T follicular helper cell (primary cell): ENCODE data around the gene HSPB7.

ENCODE experiments used
- DNase-seq: peaks from one replicate; pipeline ENCODE4 v3.0.0-alpha.2; 2020; ENCODE audit warnings: low read depth

HSPB7 gene

DNA sequence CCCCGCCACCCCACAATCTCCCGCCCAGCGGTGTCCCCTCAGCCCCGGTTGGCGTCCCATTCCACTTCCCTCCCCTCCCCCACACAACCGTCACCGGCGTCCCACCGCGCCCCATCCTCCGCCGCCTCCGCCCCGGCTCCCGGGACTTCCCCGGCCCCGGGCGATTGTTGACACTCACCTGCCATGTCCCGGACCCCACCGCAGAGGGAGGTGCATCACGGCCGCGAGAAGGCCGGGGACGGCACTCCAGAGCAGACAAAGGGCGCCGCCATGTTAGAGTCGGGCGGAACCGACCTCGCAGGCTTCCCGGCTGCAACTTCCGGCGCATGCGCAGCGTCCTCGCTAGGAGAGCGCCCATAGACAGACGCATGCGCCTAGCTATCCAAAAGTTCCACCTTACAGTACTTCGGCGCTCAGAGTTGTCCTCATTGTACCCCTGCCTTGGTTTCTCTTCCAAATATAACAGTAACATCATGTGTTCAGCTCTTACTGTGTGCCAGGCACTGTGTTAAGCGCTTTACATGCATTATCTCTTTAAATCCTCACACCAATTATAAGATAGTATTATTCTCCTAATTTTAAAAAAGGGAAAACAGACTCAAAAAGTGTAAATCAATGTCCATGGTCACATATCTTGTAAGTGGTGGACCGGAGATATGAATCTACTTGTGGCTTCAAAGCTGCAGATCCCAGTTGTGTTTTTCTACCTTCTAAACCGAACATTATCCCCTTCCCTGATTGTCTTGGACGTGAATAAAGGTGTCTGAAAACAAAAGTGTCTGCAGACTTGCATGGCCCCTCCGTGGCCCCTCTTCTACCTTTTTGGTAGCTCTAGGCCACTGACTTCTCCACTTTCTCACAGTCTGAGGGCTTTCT is 41.8 kb downstream of the HSPB7 start, which contains the start of gene ZBTB17:
ZBTB17 (minus strand) TSS at position 297 of the 876 bp plus-strand sequence. CDS start 27,606 bp downstream, outside the sequence.
- DNase-seq, result peak; percentile 92

DNA sequence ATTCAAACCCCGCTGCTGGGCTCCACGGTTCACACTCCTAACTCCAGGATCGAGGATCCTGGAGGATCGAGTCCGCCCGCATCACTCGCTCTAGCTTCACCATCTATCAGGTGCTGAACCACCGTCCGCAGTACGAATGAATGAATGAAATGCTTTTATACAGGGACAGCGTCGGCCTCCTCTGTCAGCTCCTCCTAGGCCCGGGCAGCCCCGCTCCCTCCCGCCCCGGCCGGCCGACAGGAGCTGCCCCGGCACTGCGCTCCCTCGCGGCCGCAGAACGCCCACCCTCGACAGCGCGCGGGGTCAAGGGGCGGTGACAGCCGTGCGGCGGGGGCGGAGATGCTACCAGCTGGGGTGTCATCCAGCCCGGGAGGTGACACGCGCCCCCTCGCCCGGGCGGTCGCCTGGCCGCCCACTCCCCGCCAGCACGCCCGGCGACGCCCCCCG is 42.5 kb downstream of the HSPB7 start:
- peak; percentile 45 for DNase-seq

DNA sequence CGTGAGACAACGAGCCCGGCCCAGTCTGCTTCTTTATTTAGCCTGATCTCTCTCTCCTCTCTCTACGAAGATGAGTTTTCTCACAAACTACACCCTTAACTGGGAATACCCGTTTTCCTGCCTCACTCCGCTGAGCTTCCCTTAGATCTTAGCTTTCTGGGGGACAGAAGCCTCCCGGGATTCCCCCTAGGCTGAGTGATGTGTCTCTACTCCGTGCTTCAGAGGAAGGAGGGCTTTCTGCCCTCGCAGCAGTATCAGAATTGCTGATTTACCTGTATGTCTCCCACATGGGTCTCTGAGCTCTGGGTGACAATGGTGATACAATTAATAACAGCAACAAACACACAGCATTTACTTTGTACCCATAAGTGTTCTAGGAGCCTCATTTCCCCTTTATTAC is 43.0 kb downstream of the HSPB7 start:
- no peak for DNase-seq

- no peak for DNase-seq
These were observed 44.1 kb downstream of the HSPB7 start for GRCh38 chr1:15973772-15974171.

DNA sequence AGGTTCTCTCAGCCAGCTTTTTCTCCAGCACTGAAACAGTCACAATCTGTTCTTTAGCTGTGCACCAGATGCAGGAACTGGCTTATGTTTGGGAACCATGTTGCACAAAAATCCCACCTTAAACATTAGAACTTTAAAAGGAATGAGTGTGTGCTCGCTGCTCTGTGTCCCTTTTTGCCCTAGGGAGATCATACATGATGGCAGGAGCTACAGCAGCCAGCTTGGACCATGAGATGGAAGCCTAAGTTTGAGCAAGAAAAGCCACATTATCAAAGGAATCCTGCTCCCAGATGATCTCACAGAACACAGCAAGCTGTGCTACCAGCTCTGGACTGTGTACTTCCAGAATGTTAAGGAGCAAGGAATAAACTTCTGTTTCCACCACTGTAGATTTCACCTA is 45.4 kb downstream of the HSPB7 start:
- no peak for DNase-seq

- no peak for DNase-seq
These were observed 46.9 kb downstream of the HSPB7 start for GRCh38 chr1:15970911-15971310.

GRCh38 chr1:15969321-15969880 is 48.4 kb downstream of the HSPB7 start:
- DNase-seq, result no peak

- no peak for DNase-seq
These were observed 49.7 kb downstream of the HSPB7 start for GRCh38 chr1:15968172-15968571.

- no peak for DNase-seq
These were observed 50.9 kb downstream of the HSPB7 start for GRCh38 chr1:15966956-15967344.

DNA sequence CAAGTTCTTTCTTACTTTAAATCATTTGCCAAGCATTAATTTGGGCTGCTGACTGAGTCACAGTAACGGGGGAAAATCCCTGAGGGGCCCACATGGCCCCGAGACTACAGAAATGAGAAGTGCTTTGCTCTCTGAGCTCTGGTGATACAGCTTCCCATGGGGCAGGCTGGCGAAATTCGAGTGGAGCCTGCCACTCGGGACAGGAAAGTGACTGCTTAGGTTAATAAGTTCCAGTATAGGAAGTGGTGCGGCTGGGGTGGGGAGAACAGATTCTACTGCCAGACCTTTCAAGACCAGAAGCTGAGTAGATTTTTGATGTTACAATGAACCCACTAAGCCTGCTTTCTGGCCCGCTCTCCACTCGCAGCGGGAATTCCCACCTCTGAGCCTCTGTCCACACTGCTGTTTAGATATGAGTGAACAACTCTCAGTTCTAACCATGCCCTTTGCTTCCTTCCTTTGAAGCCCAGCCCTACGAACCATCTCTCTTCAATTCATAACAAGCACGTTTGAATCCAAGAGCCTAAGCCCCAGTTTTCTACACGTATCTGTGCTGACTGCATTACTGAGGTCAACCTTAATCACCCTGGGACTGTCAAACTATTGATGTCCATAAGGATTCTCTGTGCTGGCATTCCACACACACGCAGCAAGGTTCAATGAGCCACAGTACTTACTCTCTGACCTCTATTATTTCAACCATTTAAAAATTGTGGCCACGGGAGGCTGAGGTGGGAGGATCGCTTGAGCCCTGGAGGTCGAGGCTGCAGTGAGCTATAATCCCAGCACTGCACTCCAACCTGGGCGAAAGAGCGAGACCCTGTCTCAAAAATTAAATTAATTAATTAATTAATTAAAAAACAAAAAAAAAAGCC is 51.5 kb downstream of the HSPB7 start:
- no peak for DNase-seq

GRCh38 chr1:15965228-15965767 is 52.5 kb downstream of the HSPB7 start:
- DNase-seq, result no peak
